ENCODE measurements around the gene ARHGEF4. TPM values are rescaled to one million over a fixed set of nuclear protein-coding genes. Genes with fewer than 3 reads are reported as not detected.

Gene ARHGEF4
- total RNA-seq, 2 experiments from 2014 or later = 0.40 to 0.47 TPM

GRCh38 chr2:130845505-130846085 lies 8.9 kb downstream of the ARHGEF4 start:
- H3K4me3 Mint-ChIP-seq = no peak overlapping the region
- ChIA-PET POLR2A (no interaction called here), CTCF (interaction anchor here (1.0 to 1.4 kb wide), 2 partner anchors 8 to 9 kb away, joined by 3 read pairs; partner anchors contain the start of gene ARHGEF4)
- no peaks in the 10 kb centered on the region for H3K9me3 Mint-ChIP-seq
- no peak overlapping the region for H3K27ac Mint-ChIP-seq
- H3K27me3 Mint-ChIP-seq = no peaks in the 10 kb centered on the region
- no peaks in the 10 kb centered on the region for H3K36me3 Mint-ChIP-seq (ENCODE audit: low read depth)
- DNase-seq = no peak
- no peaks in the 10 kb centered on the region for H3K4me1 Mint-ChIP-seq

DNA sequence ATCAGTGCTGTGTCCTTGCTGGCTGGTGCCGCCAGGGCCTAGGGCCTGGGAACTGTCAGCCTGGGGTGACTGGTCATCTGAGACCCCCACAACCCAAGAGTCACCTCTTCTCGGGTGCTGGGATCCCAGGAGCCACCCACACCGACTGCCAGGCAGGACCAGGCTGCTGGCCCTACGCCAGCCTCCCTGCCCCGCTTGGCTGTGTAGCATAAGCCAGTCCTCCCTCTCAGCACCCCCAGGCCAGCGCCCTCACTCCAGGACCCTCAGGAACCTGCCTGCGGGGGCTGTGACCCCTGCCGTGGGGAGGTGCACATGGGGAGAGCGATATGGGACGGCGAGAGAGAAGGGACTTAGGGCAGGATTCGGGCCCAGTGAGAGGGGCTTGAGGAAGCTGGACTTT lies 9.5 kb downstream of the ARHGEF4 start:
- H3K9me3 Mint-ChIP-seq = no peaks in the 10 kb centered on the region
- H3K36me3 Mint-ChIP-seq (ENCODE audit: low read depth) = no peaks in the 10 kb centered on the region
- H3K27me3 Mint-ChIP-seq = no peaks in the 10 kb centered on the region
- H3K4me3 Mint-ChIP-seq = no peak overlapping the region
- H3K4me1 Mint-ChIP-seq = no peaks in the 10 kb centered on the region
- ChIA-PET POLR2A (no interaction called here), CTCF (interaction anchor here (1.4 kb wide), 1 partner anchor 10 kb away, joined by 3 read pairs; the partner anchor contains the start of gene ARHGEF4)
- no peak overlapping the region for H3K27ac Mint-ChIP-seq
- DNase-seq = no peak

DNA sequence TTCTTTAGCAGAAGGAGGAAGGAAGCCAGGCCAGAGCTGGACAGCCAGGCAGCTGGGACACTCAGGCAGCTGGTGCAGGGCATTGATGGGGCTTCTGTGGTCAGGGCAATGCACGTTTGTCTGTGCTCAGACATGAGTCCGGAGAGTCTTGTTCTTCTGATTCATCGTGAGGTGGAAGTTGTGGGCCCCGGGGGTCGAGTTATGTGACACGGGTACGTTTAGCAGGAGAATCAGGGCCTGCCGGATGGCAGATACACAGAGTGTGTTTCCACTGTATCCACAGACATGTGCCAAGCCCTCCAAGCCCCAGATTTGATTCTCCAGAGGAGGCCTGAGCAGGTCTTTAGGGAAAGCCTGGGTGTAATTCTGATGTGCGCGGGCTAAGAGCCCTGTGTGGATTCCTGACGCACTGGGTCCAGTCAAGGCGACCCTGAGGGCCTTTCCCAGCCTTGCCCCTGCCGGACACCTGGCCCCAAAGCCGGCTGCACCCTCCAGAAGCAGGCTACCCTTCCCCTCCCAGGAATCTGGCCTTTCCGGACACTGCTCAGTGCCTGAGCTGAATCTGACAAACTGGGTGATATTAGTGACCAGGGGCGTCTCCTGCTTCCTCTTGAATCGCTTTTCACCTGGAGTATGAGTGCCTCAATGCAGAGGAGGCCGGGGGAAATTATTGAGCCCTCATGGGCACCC lies 10.1 kb downstream of the ARHGEF4 start:
- Mint-ChIP-seq H3K9me3 (no peaks in the 10 kb centered on the region), H3K36me3 (ENCODE audit: low read depth) (no peaks in the 10 kb centered on the region), H3K27ac (no peak overlapping the region), H3K4me3 (no peak overlapping the region), H3K27me3 (no peaks in the 10 kb centered on the region), H3K4me1 (no peaks in the 10 kb centered on the region)
- no peak for DNase-seq
- ChIA-PET POLR2A (no interaction called here), CTCF (no interaction called here)

DNA sequence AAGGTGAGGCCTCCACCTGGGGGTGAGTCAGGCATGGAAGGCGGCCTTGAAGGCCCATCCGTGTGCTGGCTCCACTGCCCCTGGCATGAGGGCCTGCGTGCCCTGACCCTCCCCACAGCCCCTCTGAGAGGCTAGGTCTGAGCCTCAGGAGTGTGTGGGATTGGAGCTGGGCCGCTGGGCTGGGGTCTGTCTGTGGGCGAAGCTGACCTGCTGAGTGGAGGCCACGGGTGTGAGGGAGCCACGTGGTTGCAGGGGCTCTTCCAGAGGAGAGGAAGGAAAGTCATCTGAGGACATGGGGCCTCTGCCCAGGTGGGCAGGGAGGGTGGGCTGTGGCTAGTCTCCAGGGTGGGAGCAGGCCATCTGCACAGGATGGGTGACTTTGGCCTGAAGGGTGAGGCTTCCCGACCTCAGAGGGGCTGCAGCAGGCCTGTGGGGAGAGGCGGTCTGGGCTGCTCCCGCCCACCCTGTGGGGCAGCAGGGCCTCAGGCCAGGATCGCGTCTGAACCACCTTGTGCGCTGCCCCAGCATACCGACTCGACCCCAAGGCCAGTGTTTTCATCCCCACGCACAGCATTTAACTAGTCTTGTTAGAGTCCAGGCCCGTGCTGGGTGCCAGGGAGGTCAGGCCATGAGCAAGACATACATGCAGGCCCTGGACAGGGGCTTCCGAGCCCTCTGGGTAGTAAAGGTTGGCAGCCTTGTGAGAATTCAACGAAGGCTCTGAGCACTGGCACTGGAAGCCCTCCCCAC lies 11.2 kb downstream of the ARHGEF4 start:
- CTCF ChIA-PET = no interaction called here

DNA sequence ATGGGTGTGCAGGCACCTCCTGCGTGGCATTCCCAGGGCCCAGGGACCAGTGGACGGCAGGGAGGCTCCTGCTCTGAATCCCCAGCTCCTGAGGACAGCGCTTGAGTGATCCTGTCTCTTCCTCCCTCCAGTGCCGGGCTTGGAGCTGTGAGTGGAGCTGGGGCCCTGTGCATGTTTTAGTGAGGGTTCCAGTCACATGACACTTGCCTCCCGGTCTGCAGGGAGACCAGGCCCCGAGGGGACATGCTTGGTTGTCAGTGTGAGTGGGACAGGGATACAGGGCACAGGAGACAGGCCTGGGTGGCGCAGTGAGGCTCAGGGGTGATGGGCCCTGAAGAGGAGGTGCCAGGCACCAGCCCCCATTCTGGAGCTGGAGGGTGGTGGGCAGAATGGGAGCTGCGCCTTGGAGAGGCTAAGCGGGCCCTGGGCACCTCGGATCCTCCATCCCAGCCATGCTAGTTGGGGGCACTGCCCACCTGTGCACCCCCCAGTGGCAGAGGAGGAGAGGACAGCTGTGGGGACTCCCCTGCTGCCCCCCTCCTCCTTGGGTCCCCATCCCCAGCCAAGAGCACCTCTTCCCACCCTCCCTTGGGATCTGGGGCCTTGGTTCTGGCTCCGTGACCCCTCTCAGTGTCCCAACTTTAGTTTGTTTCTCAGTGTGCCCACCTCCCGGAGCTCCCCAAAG lies 12.0 kb downstream of the ARHGEF4 start:
- POLR2A ChIA-PET = no interaction called here
- Mint-ChIP-seq H3K36me3 (ENCODE audit: low read depth) (no peaks in the 10 kb centered on the region), H3K9me3 (no peaks in the 10 kb centered on the region), H3K4me3 (no peak overlapping the region), H3K4me1 (no peaks in the 10 kb centered on the region), H3K27ac (no peak overlapping the region), H3K27me3 (no peaks in the 10 kb centered on the region)
- no peak for DNase-seq
- CTCF ChIA-PET = no interaction called here

More for the DNA sequence above, 11.2 kb downstream of the ARHGEF4 start:
- Mint-ChIP-seq H3K27me3 (no peaks in the 10 kb centered on the region), H3K36me3 (ENCODE audit: low read depth) (no peaks in the 10 kb centered on the region), H3K9me3 (no peaks in the 10 kb centered on the region), H3K4me1 (no peaks in the 10 kb centered on the region), H3K4me3 (no peak overlapping the region), H3K27ac (no peak overlapping the region)
- POLR2A ChIA-PET = no interaction called here
- no peak for DNase-seq

- H3K27me3 Mint-ChIP-seq = no peaks in the 10 kb centered on the region
- DNase-seq = no peak
- ChIA-PET POLR2A (no interaction called here), CTCF (interaction anchor here (0.9 to 1.1 kb wide), 2 partner anchors 11 to 24 kb away, joined by 3 read pairs; no protein-coding TSS in a partner anchor)
- no peaks in the 10 kb centered on the region for H3K4me1 Mint-ChIP-seq
- no peak overlapping the region for H3K4me3 Mint-ChIP-seq
- H3K36me3 Mint-ChIP-seq (ENCODE audit: low read depth) = no peaks in the 10 kb centered on the region
- H3K27ac Mint-ChIP-seq = no peak overlapping the region
- H3K9me3 Mint-ChIP-seq = no peaks in the 10 kb centered on the region
Observed at GRCh38 chr2:130849896-130850787, 13.4 kb downstream of the ARHGEF4 start.

GRCh38 chr2:130850788-130851623 lies 14.3 kb downstream of the ARHGEF4 start:
- CTCF ChIA-PET = interaction anchor here (0.9 kb wide), 1 partner anchor 23 kb away, joined by 3 read pairs; no protein-coding TSS in a partner anchor
- no peaks in the 10 kb centered on the region for H3K4me1 Mint-ChIP-seq

GRCh38 chr2:130851624-130852382 lies 15.1 kb downstream of the ARHGEF4 start:
- Mint-ChIP-seq H3K27ac (no peak overlapping the region), H3K36me3 (ENCODE audit: low read depth) (no peaks in the 10 kb centered on the region), H3K4me1 (no peaks in the 10 kb centered on the region), H3K9me3 (peaks cover 2% of the 10 kb centered on the region), H3K4me3 (no peak overlapping the region), H3K27me3 (no peaks in the 10 kb centered on the region)
- CTCF ChIA-PET = no interaction called here
- POLR2A ChIA-PET = no interaction called here
- no peak for DNase-seq

More at GRCh38 chr2:130850788-130851623, 14.3 kb downstream of the ARHGEF4 start:
- POLR2A ChIA-PET = no interaction called here
- Mint-ChIP-seq H3K9me3 (peaks cover 2% of the 10 kb centered on the region), H3K27me3 (no peaks in the 10 kb centered on the region), H3K4me3 (no peak overlapping the region), H3K36me3 (ENCODE audit: low read depth) (no peaks in the 10 kb centered on the region), H3K27ac (no peak overlapping the region)
- no peak for DNase-seq

DNA sequence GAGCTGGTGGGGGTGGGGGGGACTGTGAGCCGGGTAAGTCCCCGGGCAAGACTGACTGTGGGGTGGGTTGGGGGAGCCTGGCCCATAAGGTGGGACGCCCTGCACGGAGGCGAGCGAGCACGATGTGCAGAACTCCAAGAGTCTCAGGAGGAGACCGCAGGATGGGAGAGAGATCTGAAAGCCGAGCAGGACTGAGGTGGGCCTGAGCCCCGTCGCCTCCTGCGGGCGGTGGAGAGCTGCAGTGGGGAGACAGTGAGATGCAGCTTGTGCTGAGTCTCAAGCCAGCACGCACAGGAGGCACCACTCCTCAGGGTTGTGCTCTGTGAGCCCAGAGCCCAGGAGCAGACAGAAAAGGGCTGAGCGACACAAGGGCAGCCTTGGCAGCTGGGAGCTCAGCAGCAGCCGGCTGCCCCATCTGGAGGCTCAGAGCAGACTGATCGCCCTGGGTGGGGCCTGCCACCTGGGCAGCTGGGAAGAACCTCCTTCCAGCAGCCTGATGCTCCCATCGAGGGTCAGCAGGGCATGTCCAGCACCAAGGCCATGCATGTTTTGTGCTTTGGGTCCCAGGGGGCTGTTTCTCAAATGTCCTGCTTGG lies 15.9 kb downstream of the ARHGEF4 start:
- H3K27ac Mint-ChIP-seq = no peak overlapping the region
- DNase-seq = no peak
- POLR2A ChIA-PET = no interaction called here
- H3K9me3 Mint-ChIP-seq = peaks cover 2% of the 10 kb centered on the region
- H3K36me3 Mint-ChIP-seq (ENCODE audit: low read depth) = no peaks in the 10 kb centered on the region
- H3K27me3 Mint-ChIP-seq = no peaks in the 10 kb centered on the region
- CTCF ChIA-PET = no interaction called here
- no peaks in the 10 kb centered on the region for H3K4me1 Mint-ChIP-seq
- no peak overlapping the region for H3K4me3 Mint-ChIP-seq

DNA sequence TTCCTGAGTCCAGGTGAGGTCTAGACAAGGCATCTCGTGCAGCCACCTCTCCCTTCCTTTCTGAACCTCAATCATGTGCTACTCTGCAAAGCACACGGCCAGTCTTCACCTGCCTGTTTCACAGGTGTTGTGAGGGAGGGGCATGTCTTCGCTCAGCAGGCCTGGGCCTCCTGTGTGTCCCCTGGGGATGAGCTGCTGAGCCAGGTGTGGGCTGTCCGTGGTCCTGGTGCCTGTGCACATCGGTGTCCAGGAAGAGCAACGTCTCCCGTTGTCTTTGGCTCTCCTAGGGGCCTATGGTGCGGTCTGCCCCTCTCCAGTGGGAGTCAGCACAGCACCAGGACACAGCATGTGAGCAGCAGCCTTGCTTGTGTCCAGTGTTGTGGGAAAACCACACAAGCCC lies 16.7 kb downstream of the ARHGEF4 start:
- DNase-seq = no peak
- Mint-ChIP-seq H3K9me3 (peaks cover 2% of the 10 kb centered on the region), H3K27me3 (no peaks in the 10 kb centered on the region), H3K4me3 (no peak overlapping the region), H3K4me1 (no peaks in the 10 kb centered on the region), H3K27ac (no peak overlapping the region), H3K36me3 (ENCODE audit: low read depth) (no peaks in the 10 kb centered on the region)
- ChIA-PET POLR2A (no interaction called here), CTCF (no interaction called here)

GRCh38 chr2:130854301-130854700 lies 17.6 kb downstream of the ARHGEF4 start:
- ChIA-PET POLR2A (interaction anchor here (0.6 kb wide), 1 partner anchor 60 kb away, joined by 3 read pairs; no protein-coding TSS in a partner anchor), CTCF (interaction anchor here (0.6 to 2.0 kb wide), 3 partner anchors 9 to 93 kb away, joined by 3 to 8 read pairs (median 3); no protein-coding TSS in a partner anchor)
- DNase-seq = no peak
- no peaks in the 10 kb centered on the region for H3K27me3 Mint-ChIP-seq
- H3K4me3 Mint-ChIP-seq = no peak overlapping the region
- no peak overlapping the region for H3K27ac Mint-ChIP-seq
- H3K4me1 Mint-ChIP-seq = no peaks in the 10 kb centered on the region
- H3K36me3 Mint-ChIP-seq (ENCODE audit: low read depth) = no peaks in the 10 kb centered on the region
- peaks cover 2% of the 10 kb centered on the region for H3K9me3 Mint-ChIP-seq
